HG03571 (cell line): ENCODE data around the gene TNFSF12.

Experiments used
- ATAC-seq: cut with Tn5 transposase; IDR thresholded peaks from one replicate; pipeline ENCODE4 v1.9.1; 2021; ENCODE audit not compliant: unreplicated experiment

TNFSF12 gene

GRCh38 chr17:7541074-7541621 lies 7.7 kb upstream of the TNFSF12 start:
- no peak for ATAC-seq

- no peak for ATAC-seq
Observed at GRCh38 chr17:7544911-7545310, 3.9 kb upstream of the TNFSF12 start.

GRCh38 chr17:7549401-7550055 lies 670 bp downstream of the TNFSF12 start:
- ATAC-seq, result no peak

- ATAC-seq, result no peak
Observed at GRCh38 chr17:7550344-7550743, 1.5 kb downstream of the TNFSF12 start.

- no peak for ATAC-seq
Observed at GRCh38 chr17:7551396-7551795, 2.5 kb downstream of the TNFSF12 start.

- no peak for ATAC-seq
Observed at GRCh38 chr17:7552621-7553051, 3.8 kb downstream of the TNFSF12 start.

GRCh38 chr17:7553356-7553755 lies 4.5 kb downstream of the TNFSF12 start:
- no peak for ATAC-seq

GRCh38 chr17:7555320-7555948 lies 6.6 kb downstream of the TNFSF12 start:
- ATAC-seq, result no peak

GRCh38 chr17:7556627-7557026 lies 7.8 kb downstream of the TNFSF12 start:
- no peak for ATAC-seq

- no peak for ATAC-seq
Observed at GRCh38 chr17:7557147-7557764, 8.4 kb downstream of the TNFSF12 start.

- ATAC-seq, result no peak
Observed at GRCh38 chr17:7557775-7558543, 9.1 kb downstream of the TNFSF12 start.

GRCh38 chr17:7558544-7559319 lies 9.9 kb downstream of the TNFSF12 start, which contains the start of gene TNFSF13:
Gene TNFSF13, plus strand, starts transcription at chr17:7558750. Its CDS starts 290 bp downstream, at chr17:7559040.
- ATAC-seq, result no peak

- no peak for ATAC-seq
Observed at GRCh38 chr17:7559320-7560171, 10.7 kb downstream of the TNFSF12 start.

- ATAC-seq, result no peak
Observed at GRCh38 chr17:7560172-7561027, 11.5 kb downstream of the TNFSF12 start.

GRCh38 chr17:7561028-7561575 lies 12.2 kb downstream of the TNFSF12 start:
- no peak for ATAC-seq

GRCh38 chr17:7561589-7562207 lies 12.8 kb downstream of the TNFSF12 start, which contains the start of gene SENP3:
Gene SENP3, plus strand, starts transcription at chr17:7561919. Its CDS starts 1,158 bp downstream, at chr17:7563077.
- peak; percentile 57 for ATAC-seq

- no peak for ATAC-seq
Observed at GRCh38 chr17:7562208-7562605, 13.3 kb downstream of the TNFSF12 start.
